GM12878 (cell line): ENCODE data around the gene SRSF11. TPM values are rescaled to one million over a fixed set of nuclear protein-coding genes. Genes with fewer than 3 reads are reported as not detected.

Experiments
- ATAC-seq: fragments of 200-7000 bp; cut with Tn5 transposase; 3 replicates; pipeline ENCODE4 v1.9.1; 2020; ENCODE audit warnings: mild to moderate bottlenecking, moderate library complexity
- BruUV-seq: library from RNA; stranded (reverse); fragments of 400-500 nt; replicated peaks from 2 replicates; lab custom pipeline; 2021; lab: Mats Ljungman, UMichigan
- CTCF ChIA-PET: fragments of 300-600 bp; sonication (Branson Sonifier 250); formaldehyde crosslinking; extraction: SDS; loops from one replicate; lab custom pipeline; 2021; ENCODE audit warnings: inconsistent platforms; lab: Yijun Ruan, JAX
- POLR2A ChIA-PET: fragments of 350-600 bp; formaldehyde crosslinking; extraction: SDS; loops from one replicate; lab custom pipeline; 2021; ENCODE audit warnings: inconsistent platforms; lab: Charles Lee
- RAD21 ChIA-PET: fragments of 300-600 bp; sonication (Branson Sonifier 250); formaldehyde crosslinking; loops from one replicate; lab custom pipeline; 2023; ENCODE audit warnings: antibody characterized with exemption; ENCODE audit not compliant: unreplicated experiment; lab: Charles Lee
- SMC1A ChIA-PET: fragments of 300-600 bp; sonication (Branson Sonifier 250); formaldehyde crosslinking; loops from one replicate; lab custom pipeline; 2023; ENCODE audit not compliant: unreplicated experiment, uncharacterized antibody; lab: Charles Lee
- DNase-seq: peaks from one replicate; pipeline ENCODE4 v3.0.0-alpha.2; 2011; ENCODE audit warnings: low read depth, low spot score
- FAIRE-seq: peaks from 3 replicates; lab custom pipeline; 2011; peaks lifted over from hg19 to GRCh38; lab: Jason Lieb, UNC
- H2AFZ ChIP-seq: 2 replicates; pipeline ENCODE4 v1.6.0; 2011; ENCODE audit warnings: low read depth, low read length, control low read depth; ENCODE audit not compliant: control insufficient read depth
- H3K27ac ChIP-seq: 2 replicates; pipeline ENCODE4 v1.5.1; 2011; ENCODE audit warnings: control low read depth; ENCODE audit not compliant: control insufficient read depth, insufficient read depth
- H3K27me3 ChIP-seq, 2 experiments: replicated peaks in 1 of 2; 2 replicates each; pipeline versions ENCODE4 v1.6.0 to v1.6.1; 2011; ENCODE audit warnings: low read length in 1 of 2; ENCODE audit not compliant: control insufficient read depth in 2 of 2, insufficient read depth in 2 of 2
- H3K36me3 ChIP-seq, 2 experiments: 2 replicates each; pipeline ENCODE4 v1.5.1; 2011; ENCODE audit warnings: low read length in 1 of 2; ENCODE audit not compliant: control insufficient read depth in 2 of 2, insufficient read depth in 2 of 2
- H3K4me1 ChIP-seq: 2 replicates; pipeline ENCODE4 v1.6.1; 2011; ENCODE audit warnings: mild to moderate bottlenecking, low read length, moderate library complexity, mixed read lengths; ENCODE audit not compliant: control insufficient read depth, insufficient read depth
- H3K4me2 ChIP-seq: 2 replicates; pipeline ENCODE4 v1.6.0; 2011; ENCODE audit warnings: control low read depth; ENCODE audit not compliant: control insufficient read depth, insufficient read depth
- H3K4me3 ChIP-seq: fragments of 200-600 bp; sonication (generic); 2 replicates; pipeline ENCODE4 v1.5.1; 2016
- H3K79me2 ChIP-seq: 2 replicates; pipeline ENCODE4 v1.6.0; 2011; ENCODE audit warnings: low read length; ENCODE audit not compliant: control insufficient read depth, insufficient read depth
- H3K9ac ChIP-seq: 2 replicates; pipeline ENCODE4 v1.8.0; 2011; ENCODE audit warnings: low read length, control low read depth, mixed read lengths; ENCODE audit not compliant: control insufficient read depth, insufficient read depth
- H3K9me3 ChIP-seq: replicated peaks from 3 replicates; pipeline ENCODE4 v1.5.1; 2011; ENCODE audit warnings: mild to moderate bottlenecking, low read length; ENCODE audit not compliant: control insufficient read depth, insufficient read depth
- H4K20me1 ChIP-seq: 2 replicates; pipeline ENCODE4 v1.6.0; 2011; ENCODE audit not compliant: control insufficient read depth, insufficient read depth
- EGR1 ChIP-seq, 2 experiments: IDR thresholded peaks; 1 replicate in 1 of 2; 2 replicates in 1 of 2; pipeline ENCODE4 v1.6.1; 2011 to 2012; ENCODE audit warnings: low read depth in 2 of 2, low read length in 2 of 2, borderline replicate concordance in 1 of 2, mild to moderate bottlenecking in 1 of 2, moderate library complexity in 1 of 2
- MXI1 ChIP-seq: fragments of 150-350 bp; IDR thresholded peaks from 2 replicates; pipeline ENCODE4 v1.6.1; 2011; ENCODE audit warnings: low read depth, mild to moderate bottlenecking, inconsistent platforms, low read length, improper control_type of control experiment
- NR2C1 ChIP-seq: fragments of 450-650 bp; IDR thresholded peaks from 2 replicates; pipeline ENCODE4 v1.6.1; 2017; ENCODE audit warnings: antibody characterized with exemption, mild to moderate bottlenecking, moderate library complexity
- RAD21 ChIP-seq: IDR thresholded peaks from 2 replicates; pipeline ENCODE4 v1.6.1; 2011; ENCODE audit warnings: mild to moderate bottlenecking, low read depth, low read length, moderate library complexity; ENCODE audit not compliant: insufficient read depth
- RAD51 ChIP-seq: fragments of 450-650 bp; IDR thresholded peaks from 2 replicates; pipeline ENCODE4 v1.6.1; 2016; ENCODE audit warnings: moderate library complexity, mild to moderate bottlenecking, inconsistent platforms
- RELA ChIP-seq: fragments of 450-650 bp; IDR thresholded peaks from 2 replicates; pipeline ENCODE4 v1.8.0; 2014; ENCODE audit warnings: borderline replicate concordance; ENCODE audit not compliant: partially characterized antibody
- SMAD5 ChIP-seq: IDR thresholded peaks from 2 replicates; pipeline ENCODE4 v1.6.1; 2016; ENCODE audit warnings: antibody characterized with exemption, low read depth
- USF1 ChIP-seq: IDR thresholded peaks from 2 replicates; pipeline ENCODE4 v1.6.1; 2011; ENCODE audit warnings: borderline replicate concordance, low read depth, mild to moderate bottlenecking, moderate library complexity, mixed read lengths, low read length; ENCODE audit not compliant: insufficient read depth; ENCODE audit errors: extremely low read length
- ZSCAN29 ChIP-seq: fragments of 450-650 bp; IDR thresholded peaks from 2 replicates; pipeline ENCODE4 v1.6.1; 2017; ENCODE audit warnings: mild to moderate bottlenecking, moderate library complexity
- WGBS: methylation state at CpG from one replicate; pipeline ENCODE4 v1.1.6; 2016; ENCODE audit warnings: low lambda C conversion rate; ENCODE audit not compliant: insufficient replicate concordance, insufficient coverage; ENCODE audit errors: missing lambda C conversion rate; 5-methylcytosine and 5-hydroxymethylcytosine counted together
- in situ Hi-C: fragments of 300-500 bp; cut with MboI; formaldehyde crosslinking; loops from 9 replicates; pipeline ENCODE4 v1.14.3; 2018; ENCODE audit warnings: mixed read lengths
- intact Hi-C: fragments of 100-400 bp; cut with micrococcal nuclease; formaldehyde crosslinking; loops from one replicate; pipeline ENCODE4 v1.14.2; 2022; ENCODE audit not compliant: unreplicated experiment
- polyA plus RNA-seq, 11 experiments: library from polyadenylated mRNA; depleted of rRNA in 4 of 11; unstranded in 6 of 11; stranded (reverse) in 5 of 11; fragments of >200 nt; fragmentation: Nextera tagmentation in 4 of 11; fragmentation: Illumina TruSeq in 1 of 11; extraction: Ambion mirVana in 4 of 11; extraction: Trizol in 1 of 11; gene quantifications; 1 replicate in 1 of 11; 2 replicates in 10 of 11; pipeline versions ENCODE4 v1.2.1 to v1.2.3, GENCODE V29; 2011 to 2016; ENCODE audit warnings: inconsistent platforms in 2 of 11, missing spikeins in 2 of 11, low read depth in 1 of 11
- total RNA-seq, 4 experiments: library from RNA; depleted of rRNA in 3 of 4; stranded (reverse); fragments of >200 nt in 3 of 4; fragmentation: Illumina TruSeq in 1 of 4; extraction: Trizol in 1 of 4; gene quantifications; 2 replicates each; pipeline versions ENCODE4 v1.2.1 to v1.2.3, GENCODE V29; 2013 to 2021
- TF ChIP-seq, protein P1 (sequence below): fragments of 450-650 bp; IDR thresholded peaks from 2 replicates; pipeline ENCODE4 v1.6.1; 2017; ENCODE audit warnings: mild to moderate bottlenecking, moderate library complexity
- TF ChIP-seq, protein P2 (sequence below): fragments of 450-650 bp; IDR thresholded peaks from 2 replicates; pipeline ENCODE4 v1.6.1; 2016; ENCODE audit warnings: mild to moderate bottlenecking, moderate library complexity, borderline replicate concordance

The SRSF11 gene
- total and polyA plus RNA-seq, 10 of the 15 experiments (the other 5 are each of a cell fraction or from before 2014, with no cell fraction given) = 83.0 to 424 (median 207) TPM

GRCh38 chr1:70277875-70278274 is 56.7 kb downstream of the SRSF11 start (continued):
- TF ChIP-seq, protein P1, sequence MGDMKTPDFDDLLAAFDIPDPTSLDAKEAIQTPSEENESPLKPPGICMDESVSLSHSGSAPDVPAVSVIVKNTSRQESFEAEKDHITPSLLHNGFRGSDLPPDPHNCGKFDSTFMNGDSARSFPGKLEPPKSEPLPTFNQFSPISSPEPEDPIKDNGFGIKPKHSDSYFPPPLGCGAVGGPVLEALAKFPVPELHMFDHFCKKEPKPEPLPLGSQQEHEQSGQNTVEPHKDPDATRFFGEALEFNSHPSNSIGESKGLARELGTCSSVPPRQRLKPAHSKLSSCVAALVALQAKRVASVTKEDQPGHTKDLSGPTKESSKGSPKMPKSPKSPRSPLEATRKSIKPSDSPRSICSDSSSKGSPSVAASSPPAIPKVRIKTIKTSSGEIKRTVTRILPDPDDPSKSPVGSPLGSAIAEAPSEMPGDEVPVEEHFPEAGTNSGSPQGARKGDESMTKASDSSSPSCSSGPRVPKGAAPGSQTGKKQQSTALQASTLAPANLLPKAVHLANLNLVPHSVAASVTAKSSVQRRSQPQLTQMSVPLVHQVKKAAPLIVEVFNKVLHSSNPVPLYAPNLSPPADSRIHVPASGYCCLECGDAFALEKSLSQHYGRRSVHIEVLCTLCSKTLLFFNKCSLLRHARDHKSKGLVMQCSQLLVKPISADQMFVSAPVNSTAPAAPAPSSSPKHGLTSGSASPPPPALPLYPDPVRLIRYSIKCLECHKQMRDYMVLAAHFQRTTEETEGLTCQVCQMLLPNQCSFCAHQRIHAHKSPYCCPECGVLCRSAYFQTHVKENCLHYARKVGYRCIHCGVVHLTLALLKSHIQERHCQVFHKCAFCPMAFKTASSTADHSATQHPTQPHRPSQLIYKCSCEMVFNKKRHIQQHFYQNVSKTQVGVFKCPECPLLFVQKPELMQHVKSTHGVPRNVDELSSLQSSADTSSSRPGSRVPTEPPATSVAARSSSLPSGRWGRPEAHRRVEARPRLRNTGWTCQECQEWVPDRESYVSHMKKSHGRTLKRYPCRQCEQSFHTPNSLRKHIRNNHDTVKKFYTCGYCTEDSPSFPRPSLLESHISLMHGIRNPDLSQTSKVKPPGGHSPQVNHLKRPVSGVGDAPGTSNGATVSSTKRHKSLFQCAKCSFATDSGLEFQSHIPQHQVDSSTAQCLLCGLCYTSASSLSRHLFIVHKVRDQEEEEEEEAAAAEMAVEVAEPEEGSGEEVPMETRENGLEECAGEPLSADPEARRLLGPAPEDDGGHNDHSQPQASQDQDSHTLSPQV = no peak

DNA sequence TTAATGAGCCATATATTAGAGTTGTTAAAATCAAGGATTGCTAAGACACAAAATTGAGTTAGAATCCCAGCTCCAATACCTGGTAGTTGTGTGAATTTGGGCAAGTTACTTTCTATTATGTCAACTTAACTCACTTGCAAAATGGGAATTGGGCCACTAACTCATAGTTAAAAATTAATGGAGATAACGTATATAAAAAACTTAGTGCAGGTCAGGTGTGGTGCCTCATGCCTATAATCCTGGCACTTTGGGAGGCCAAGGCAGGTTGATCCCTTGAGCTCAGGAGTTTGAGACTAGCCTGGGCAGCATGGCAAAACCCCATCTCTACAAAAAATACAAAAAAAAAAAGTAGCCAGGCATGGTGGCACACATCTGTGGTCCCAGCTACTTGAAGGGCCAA is 57.5 kb downstream of the SRSF11 start:
- no peak for TF ChIP-seq SMAD5
- TF ChIP-seq USF1 = no peak
- TF ChIP-seq, protein P2, sequence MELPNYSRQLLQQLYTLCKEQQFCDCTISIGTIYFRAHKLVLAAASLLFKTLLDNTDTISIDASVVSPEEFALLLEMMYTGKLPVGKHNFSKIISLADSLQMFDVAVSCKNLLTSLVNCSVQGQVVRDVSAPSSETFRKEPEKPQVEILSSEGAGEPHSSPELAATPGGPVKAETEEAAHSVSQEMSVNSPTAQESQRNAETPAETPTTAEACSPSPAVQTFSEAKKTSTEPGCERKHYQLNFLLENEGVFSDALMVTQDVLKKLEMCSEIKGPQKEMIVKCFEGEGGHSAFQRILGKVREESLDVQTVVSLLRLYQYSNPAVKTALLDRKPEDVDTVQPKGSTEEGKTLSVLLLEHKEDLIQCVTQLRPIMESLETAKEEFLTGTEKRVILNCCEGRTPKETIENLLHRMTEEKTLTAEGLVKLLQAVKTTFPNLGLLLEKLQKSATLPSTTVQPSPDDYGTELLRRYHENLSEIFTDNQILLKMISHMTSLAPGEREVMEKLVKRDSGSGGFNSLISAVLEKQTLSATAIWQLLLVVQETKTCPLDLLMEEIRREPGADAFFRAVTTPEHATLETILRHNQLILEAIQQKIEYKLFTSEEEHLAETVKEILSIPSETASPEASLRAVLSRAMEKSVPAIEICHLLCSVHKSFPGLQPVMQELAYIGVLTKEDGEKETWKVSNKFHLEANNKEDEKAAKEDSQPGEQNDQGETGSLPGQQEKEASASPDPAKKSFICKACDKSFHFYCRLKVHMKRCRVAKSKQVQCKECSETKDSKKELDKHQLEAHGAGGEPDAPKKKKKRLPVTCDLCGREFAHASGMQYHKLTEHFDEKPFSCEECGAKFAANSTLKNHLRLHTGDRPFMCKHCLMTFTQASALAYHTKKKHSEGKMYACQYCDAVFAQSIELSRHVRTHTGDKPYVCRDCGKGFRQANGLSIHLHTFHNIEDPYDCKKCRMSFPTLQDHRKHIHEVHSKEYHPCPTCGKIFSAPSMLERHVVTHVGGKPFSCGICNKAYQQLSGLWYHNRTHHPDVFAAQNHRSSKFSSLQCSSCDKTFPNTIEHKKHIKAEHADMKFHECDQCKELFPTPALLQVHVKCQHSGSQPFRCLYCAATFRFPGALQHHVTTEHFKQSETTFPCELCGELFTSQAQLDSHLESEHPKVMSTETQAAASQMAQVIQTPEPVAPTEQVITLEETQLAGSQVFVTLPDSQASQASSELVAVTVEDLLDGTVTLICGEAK = no peak
- no peak for TF ChIP-seq RELA
- TF ChIP-seq ZSCAN29 = no peak
- no peak for TF ChIP-seq MXI1
- TF ChIP-seq EGR1 (IDR thresholded peaks at IDR 0.05; ENCODE audit: borderline replicate concordance in 1 of 2, low read depth in 2 of 2, low read length in 2 of 2) = no peak
- no peak for TF ChIP-seq NR2C1
- no peak for TF ChIP-seq RAD51
- no peak for TF ChIP-seq RAD21
- in situ Hi-C loops (no loop called here), intact Hi-C loops (no loop called here)
- Histone ChIP-seq H3K9ac (no peak overlapping the region), H3K79me2 (no peaks in the 10 kb centered on the region), H3K9me3 (no peaks in the 10 kb centered on the region), H3K27ac (no peak overlapping the region), H3K27me3 (no peaks in the 10 kb centered on the region), H2AFZ (no peak overlapping the region), H3K4me2 (no peak overlapping the region), H3K4me1 (no peaks in the 10 kb centered on the region), H3K36me3 (no peaks in the 10 kb centered on the region; a peak in 1 of 4 replicates), H4K20me1 (no peaks in the 10 kb centered on the region), H3K4me3 (no peak overlapping the region)
- no TSS peak for BruUV-seq
- ChIA-PET SMC1A (interaction anchor here (0.6 to 0.8 kb wide), 2 partner anchors 14 to 163 kb away, joined by 3 read pairs; no protein-coding TSS in a partner anchor), POLR2A (no interaction called here), CTCF (interaction anchor here (0.8 to 1.0 kb wide), 2 partner anchors 15 to 18 kb away, joined by 3 read pairs; no protein-coding TSS in a partner anchor), RAD21 (no interaction called here)
- 100% methylated on average over 1 of the region's 1 CpG for WGBS
- no peak for DNase-seq
- peak; percentile 27 for FAIRE-seq
- no peak for ATAC-seq
